ENCODE measurements around the gene GRIN3A.

DNA sequence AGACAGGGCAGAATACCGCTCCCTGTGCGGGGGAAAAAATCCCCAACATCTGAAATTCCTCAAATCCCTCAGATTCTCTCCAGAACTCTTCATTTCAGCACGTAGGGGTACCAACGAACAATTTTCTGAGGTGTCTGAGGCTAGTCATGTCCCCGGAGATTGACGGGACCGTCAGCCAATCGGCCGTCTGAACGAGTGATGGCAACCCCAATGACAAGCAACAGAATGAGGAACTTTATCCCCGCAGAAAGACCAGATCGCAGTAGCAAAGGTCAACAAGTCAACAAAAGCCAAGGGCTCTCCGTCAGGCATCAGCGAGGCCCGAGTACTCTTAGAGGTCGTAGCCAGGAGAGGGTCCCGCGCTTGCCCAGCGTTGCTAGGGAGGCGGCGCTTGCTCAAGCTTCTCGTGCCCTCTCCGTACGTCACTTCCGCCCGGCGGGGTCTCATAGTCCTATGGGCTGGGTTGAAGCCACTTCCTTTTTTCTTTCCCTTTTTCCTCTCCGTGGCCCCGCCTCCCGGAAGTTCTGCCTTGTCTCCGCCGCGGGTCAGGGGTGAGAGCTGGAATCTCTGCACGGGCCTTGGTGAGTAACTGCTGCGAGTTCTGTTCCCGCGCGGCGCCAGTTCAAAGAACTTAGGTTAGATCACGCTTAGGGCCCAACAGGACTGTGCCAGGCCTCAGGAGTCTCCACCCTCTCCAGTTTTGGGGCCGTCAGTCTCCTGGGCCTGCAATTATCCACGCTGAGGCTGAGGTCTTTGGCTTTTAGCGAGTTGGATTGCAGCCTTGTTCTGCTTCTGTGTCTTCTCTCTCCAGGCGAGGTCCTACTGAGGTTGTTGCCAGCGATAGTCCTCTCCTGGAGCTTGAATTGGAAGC lies 204.9 kb downstream of the GRIN3A start, which contains the start of gene RNF20:
- TF ChIP-seq, protein P1, sequence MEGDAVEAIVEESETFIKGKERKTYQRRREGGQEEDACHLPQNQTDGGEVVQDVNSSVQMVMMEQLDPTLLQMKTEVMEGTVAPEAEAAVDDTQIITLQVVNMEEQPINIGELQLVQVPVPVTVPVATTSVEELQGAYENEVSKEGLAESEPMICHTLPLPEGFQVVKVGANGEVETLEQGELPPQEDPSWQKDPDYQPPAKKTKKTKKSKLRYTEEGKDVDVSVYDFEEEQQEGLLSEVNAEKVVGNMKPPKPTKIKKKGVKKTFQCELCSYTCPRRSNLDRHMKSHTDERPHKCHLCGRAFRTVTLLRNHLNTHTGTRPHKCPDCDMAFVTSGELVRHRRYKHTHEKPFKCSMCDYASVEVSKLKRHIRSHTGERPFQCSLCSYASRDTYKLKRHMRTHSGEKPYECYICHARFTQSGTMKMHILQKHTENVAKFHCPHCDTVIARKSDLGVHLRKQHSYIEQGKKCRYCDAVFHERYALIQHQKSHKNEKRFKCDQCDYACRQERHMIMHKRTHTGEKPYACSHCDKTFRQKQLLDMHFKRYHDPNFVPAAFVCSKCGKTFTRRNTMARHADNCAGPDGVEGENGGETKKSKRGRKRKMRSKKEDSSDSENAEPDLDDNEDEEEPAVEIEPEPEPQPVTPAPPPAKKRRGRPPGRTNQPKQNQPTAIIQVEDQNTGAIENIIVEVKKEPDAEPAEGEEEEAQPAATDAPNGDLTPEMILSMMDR (IDR thresholded peaks at IDR 0.05) = peak in 1 of 5 experiments; percentile 37
- TF ChIP-seq POLR2A (IDR thresholded peaks at IDR 0.05) = no peak
